ENCODE data around the gene PVRIG.
"Not testable (repeated sequence)": the region's sequence is repeated elsewhere in the genome, so short reads cannot be mapped to it uniquely, and the experiment has no call there.

The PVRIG gene

GRCh38 chr7:100219801-100220585 is at the start of gene PVRIG:
TSS of gene PVRIG (plus strand) at chr7:100219949. CDS start at chr7:100219971, 22 bp downstream.
- not testable (repeated sequence) for DNase-seq

GRCh38 chr7:100170101-100170897 is 49.5 kb upstream of the PVRIG start:
- no peak for DNase-seq

GRCh38 chr7:100171087-100171681 is 48.6 kb upstream of the PVRIG start:
- no peak for DNase-seq

- no peak for DNase-seq
These were observed 47.9 kb upstream of the PVRIG start for GRCh38 chr7:100171840-100172239.

- DNase-seq, result no peak
These were observed 45.8 kb upstream of the PVRIG start for GRCh38 chr7:100173806-100174495.

- DNase-seq, result no peak
These were observed 45.2 kb upstream of the PVRIG start for GRCh38 chr7:100174582-100174981.

- no peak for DNase-seq
These were observed 44.3 kb upstream of the PVRIG start for GRCh38 chr7:100175296-100175935.

GRCh38 chr7:100176096-100177044 is 43.4 kb upstream of the PVRIG start:
- no peak for DNase-seq

- peak; percentile 97 for DNase-seq
These were observed 42.4 kb upstream of the PVRIG start, which contains the start of the genes GPC2 and STAG3 for GRCh38 chr7:100177045-100178001. TSS of gene GPC2 (minus strand) at chr7:100177381. CDS start at chr7:100177199, 182 bp downstream. TSS of gene STAG3 (plus strand) at chr7:100177918. CDS start at chr7:100180557, 2,639 bp downstream.

- not testable (repeated sequence) for DNase-seq
These were observed 39.7 kb upstream of the PVRIG start for GRCh38 chr7:100180084-100180483.

GRCh38 chr7:100182616-100183015 is 37.1 kb upstream of the PVRIG start:
- DNase-seq, result not testable (repeated sequence)

- DNase-seq, result not testable (repeated sequence)
These were observed 36.7 kb upstream of the PVRIG start for GRCh38 chr7:100183090-100183489.

- DNase-seq, result no peak
These were observed 34.0 kb upstream of the PVRIG start for GRCh38 chr7:100185726-100186125.

GRCh38 chr7:100189061-100189460 is 30.7 kb upstream of the PVRIG start:
- no peak for DNase-seq

GRCh38 chr7:100190048-100190711 is 29.6 kb upstream of the PVRIG start:
- DNase-seq, result no peak

- no peak for DNase-seq
These were observed 28.0 kb upstream of the PVRIG start for GRCh38 chr7:100191775-100192174.

- DNase-seq, result not testable (repeated sequence)
These were observed 27.4 kb upstream of the PVRIG start for GRCh38 chr7:100192281-100192862.

- no peak for DNase-seq
These were observed 26.8 kb upstream of the PVRIG start for GRCh38 chr7:100192969-100193368.

GRCh38 chr7:100195222-100195621 is 24.5 kb upstream of the PVRIG start:
- DNase-seq, result no peak

Data from NCI-H1048 (cell line).